ENCODE data around the gene TMEM37.

DNA sequence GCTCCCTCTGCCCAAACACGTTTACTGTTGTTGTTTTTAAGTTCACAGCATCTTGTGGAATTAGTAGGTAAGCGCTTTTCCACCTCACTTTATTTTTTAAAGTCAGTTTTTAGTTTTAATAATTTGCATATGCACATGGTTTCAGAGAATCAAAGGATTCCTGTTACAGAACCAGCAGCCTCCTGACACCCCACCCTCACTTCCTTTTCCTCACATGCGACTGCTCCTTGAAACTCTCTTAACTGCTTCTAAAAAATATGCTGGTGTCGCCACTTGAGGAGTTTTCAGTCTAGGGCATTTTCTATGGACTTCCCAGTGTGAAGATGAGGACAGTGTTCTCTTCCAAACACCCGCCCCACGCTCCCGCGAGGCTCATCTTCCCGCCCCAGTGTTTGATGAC lies 14.4 kb downstream of the TMEM37 start:
- TF ChIP-seq, protein P1, sequence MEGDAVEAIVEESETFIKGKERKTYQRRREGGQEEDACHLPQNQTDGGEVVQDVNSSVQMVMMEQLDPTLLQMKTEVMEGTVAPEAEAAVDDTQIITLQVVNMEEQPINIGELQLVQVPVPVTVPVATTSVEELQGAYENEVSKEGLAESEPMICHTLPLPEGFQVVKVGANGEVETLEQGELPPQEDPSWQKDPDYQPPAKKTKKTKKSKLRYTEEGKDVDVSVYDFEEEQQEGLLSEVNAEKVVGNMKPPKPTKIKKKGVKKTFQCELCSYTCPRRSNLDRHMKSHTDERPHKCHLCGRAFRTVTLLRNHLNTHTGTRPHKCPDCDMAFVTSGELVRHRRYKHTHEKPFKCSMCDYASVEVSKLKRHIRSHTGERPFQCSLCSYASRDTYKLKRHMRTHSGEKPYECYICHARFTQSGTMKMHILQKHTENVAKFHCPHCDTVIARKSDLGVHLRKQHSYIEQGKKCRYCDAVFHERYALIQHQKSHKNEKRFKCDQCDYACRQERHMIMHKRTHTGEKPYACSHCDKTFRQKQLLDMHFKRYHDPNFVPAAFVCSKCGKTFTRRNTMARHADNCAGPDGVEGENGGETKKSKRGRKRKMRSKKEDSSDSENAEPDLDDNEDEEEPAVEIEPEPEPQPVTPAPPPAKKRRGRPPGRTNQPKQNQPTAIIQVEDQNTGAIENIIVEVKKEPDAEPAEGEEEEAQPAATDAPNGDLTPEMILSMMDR (IDR thresholded peaks at IDR 0.05): no peak
- TF ChIP-seq POLR2A (IDR thresholded peaks at IDR 0.05) (no peak), POLR2AphosphoS5 (IDR thresholded peaks at IDR 0.05) (no peak)
